ENCODE data around the gene PDHB.

Gene PDHB

GRCh38 chr3:58394339-58394738 lies 39.3 kb downstream of the PDHB start:
- no peak for DNase-seq

DNA sequence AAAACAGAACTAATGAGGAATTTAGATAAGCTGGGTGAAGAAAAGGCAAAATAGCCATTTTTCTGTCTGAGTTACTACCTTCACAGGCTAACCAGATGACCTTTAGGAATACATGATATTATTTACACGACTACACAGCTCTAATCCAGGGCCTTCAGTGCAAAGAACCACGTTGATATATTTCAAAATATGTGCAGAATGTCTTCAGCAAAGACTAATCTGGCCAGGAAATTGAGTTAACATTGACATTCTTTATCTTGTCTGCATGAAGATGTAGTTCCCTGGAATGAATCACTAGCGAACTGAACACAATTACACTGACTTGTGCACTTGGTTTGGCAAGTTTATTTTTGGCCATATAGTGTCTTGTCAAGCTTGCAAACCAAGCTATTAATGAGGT lies 41.5 kb downstream of the PDHB start:
- no peak for DNase-seq

GRCh38 chr3:58391156-58391865 lies 42.3 kb downstream of the PDHB start:
- no peak for DNase-seq

DNA sequence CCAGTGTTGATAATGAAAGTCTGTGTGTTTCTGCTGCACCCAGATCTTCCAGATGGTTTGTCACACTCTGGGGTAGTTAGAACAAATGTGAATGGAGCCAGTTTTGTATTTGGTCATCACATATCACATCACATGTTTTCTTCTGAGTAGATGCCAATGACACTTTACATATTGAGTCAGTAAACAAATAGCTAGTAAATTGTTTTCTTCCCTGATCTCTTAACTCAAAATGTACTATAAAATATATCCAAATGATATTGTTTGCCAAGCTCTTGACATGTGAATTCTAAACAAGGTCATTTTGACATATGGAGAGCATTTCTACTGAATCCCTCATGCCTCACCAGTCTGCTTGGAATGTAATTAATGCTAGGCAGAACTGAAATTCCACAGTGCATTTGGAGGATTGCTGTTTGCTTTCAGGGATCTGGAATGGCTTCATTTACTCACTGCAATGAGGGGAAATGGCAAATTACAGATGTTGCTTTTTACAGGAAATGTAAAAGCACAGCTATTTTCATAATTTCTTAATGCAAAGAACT lies 45.0 kb downstream of the PDHB start:
- no peak for DNase-seq

GRCh38 chr3:58387650-58388546 lies 45.7 kb downstream of the PDHB start:
- DNase-seq = no peak

DNA sequence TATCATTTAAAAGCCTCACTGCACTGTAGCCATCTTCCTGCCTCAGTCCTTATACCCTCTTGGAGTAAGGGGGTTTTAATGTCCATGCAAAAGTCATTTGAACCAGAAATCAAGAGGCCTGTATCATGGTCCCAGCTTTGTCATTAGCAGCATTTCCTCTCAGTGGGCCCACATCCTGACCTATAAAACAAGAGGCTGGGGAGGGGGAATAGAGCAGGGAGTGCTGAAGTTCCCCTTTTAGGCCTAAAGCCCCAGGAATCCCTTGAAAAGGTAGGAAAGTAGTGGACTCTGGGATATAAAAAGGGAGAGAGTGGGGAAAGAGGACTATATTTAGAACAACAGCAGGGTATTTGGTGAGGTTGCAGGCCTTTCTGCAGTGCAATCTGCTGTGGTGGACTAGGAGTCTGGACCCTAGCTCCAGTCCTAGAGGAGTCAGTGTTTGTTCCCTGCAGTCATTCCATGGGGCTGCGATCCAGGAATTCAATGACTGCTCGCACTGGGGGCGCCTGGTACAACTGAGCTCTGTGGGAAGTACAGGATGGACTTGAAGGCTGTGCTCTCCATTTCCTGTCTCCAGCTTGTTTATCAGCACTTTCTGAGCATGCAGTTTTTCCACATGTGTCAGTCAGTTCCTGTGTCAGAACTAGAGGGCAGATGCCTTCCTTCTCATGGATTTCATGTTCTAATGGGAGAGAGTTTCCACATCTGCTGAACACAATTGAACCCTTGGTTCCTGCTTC lies 46.8 kb downstream of the PDHB start:
- DNase-seq = no peak

DNA sequence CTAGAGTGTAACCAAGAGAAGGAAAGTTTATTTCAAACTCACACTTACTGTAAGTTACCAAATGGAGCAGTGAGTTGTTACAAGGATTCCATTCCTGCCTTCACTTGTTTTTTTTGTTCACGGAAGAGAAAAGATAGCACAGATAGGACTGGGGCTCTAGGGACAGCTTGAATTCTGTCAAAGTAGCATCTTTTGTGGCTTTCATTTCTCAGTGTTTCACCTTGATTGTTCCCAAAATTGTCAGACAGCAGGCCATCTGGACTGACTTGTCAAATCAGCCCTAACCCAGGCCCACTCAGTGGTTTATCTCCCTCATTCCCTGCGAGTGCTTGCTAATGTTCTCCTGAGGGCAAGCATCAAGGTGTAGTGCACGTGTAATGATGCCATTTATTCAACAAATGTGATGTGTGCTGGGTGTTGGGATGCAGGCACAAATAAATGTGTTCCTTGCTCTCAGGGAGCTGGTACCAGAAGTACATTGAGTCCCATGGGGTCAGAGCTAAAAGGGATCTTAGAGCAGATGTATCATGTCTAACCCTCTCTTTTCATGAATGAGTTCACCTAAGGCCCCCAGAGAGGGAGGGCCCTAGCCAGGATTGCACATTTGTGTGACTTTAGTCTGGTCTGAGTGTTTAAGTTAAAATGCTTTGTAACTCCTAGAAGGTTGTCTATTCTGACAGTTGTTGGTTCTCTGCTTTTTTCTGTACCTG lies 49.1 kb downstream of the PDHB start:
- DNase-seq = no peak

- DNase-seq = no peak
These were observed 49.7 kb downstream of the PDHB start for GRCh38 chr3:58383904-58384303.

- DNase-seq = no peak
These were observed 50.2 kb downstream of the PDHB start for GRCh38 chr3:58383476-58383875.

DNA sequence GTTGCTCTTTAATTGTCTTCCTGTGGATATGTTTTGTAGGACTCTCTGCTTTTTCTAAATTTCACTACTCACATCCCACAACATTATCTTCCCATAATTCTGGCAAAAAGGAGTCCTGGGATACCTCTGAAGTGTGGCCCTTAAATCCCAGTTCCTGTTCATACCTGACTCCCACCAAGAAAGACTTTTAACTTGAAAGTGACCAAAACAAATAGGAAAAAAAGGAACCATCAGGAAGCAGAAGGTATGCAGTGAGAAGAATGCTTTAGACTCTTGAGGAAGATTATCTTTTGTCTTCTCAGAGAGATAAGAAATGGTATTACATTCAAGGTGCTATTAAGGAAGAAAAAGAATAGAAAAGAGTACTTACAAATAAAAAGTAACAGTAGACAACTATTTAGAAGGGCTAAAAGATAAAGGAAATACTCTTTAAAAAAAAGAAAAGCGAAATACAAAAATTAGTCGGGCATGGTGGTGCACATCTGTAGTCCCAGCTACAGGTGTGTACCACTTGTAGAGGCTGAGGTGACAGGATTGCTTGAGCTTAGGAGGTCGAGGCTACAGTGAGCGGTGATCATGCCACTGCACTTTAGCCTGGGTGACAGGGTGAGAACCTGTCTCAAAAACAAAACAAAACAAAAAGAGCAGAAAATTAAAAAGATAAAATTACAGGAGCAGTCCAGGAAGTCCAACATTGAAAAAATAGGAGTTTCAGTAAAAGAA lies 54.1 kb downstream of the PDHB start:
- DNase-seq = no peak

DNA sequence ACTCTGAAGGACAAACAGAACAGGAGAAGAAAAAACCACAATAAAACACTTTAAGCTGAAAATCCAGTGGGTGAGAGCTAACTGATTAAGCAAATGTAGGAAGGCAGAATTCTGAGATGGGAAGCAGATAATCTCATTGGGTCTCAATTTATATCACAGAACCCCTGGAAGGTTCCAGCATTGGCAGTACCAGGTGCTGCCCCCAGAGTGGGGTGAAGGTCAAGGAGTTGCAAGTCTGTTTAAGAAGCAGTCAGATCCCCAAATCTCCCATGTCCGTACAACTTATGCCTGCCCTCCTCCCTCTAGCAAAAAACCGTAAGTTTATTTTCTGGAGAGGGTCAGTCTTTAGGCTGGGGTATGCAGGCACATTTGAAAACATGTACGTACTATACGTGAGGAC lies 55.9 kb downstream of the PDHB start:
- no peak for DNase-seq
